ENCODE measurements around the gene NALF2. TPM values are rescaled to one million over a fixed set of nuclear protein-coding genes. Genes with fewer than 3 reads are reported as not detected.

Gene NALF2
- total RNA-seq, 1 donor from 2014 or later = 0.24 TPM

DNA sequence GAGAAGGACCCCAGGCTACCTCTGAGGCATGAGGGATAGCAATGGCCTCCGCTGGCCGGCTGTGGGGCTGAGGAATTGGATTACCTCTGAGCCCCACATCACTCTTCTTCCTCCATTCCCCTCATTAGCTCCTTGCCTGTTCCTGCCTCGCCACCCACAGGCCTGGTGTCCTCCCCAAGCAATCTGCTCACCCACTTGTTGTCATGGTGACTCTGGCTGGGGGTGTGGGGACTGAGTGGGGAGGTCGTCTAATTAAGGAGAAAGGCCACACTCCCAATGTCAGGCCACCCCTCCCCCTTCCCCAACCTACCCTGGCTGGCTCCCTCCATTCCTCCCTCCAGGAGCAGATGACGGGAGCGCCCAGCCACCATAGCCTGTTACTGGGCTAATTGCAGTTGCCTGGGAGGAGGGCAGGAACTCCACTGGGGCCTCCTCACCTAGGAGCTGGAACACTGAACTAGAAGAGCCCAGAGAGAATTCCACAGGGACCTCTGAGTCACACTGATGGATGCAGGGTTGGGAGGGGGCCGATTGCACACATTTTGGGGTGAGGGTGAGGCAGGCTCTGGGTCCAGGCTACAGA is 20.7 kb downstream of the NALF2 start:
- DNase-seq (ENCODE audit: low spot score) = no peak

DNA sequence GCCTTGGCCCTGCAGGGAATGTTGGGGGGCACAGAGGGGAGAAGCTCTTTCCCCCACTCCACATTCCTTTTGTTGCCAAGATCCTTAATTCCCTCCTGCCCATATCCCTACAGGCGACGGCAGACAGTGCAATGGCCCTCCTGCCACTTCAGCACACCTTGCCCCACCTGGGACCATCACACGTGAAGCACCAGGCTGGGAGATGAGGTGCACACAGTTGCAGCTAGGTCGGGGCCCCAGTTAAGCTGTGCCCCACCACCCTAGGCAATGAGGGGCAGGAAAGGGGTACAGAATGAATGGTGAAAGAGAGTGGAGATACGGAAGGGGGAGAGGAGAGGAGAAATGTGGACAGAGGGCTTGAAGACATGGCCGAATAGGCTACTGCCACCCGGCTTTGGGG is 26.2 kb downstream of the NALF2 start:
- no peak for DNase-seq (ENCODE audit: low spot score)

DNA sequence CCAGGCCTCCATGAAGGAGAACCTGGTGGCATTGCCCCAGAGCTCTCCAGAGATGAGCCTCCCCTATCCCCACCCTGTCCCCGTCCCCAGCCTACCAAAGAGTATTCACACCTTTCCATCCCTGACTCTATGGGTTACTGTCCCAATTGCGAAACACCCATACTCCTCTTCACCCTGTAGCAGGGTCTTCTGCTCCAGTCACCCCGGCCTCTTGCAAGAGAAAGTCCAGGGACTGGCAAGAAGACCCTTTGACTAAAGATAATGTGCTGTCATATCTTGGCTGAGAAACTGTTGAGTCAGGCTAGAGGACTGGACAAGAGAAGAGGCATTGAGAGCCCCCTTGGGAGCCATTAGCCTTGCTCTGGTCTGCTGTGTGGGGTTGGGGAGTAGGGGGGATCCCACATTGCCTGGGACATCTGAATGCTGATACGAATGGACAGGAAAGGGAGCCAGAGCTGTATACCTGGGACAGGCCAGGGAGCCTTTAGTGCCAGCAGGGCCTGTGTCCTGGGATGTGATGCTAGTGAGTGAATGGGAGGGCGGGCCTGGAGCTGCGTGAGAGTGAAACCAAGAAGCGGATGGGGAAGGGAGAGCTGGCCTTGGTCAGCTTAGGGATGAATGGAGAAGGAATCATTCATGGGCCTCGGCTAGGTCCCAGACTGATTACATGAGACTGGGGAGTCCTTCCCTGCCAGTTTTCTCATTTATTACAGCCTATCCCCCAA is 27.1 kb downstream of the NALF2 start:
- DNase-seq (ENCODE audit: low spot score) = no peak

DNA sequence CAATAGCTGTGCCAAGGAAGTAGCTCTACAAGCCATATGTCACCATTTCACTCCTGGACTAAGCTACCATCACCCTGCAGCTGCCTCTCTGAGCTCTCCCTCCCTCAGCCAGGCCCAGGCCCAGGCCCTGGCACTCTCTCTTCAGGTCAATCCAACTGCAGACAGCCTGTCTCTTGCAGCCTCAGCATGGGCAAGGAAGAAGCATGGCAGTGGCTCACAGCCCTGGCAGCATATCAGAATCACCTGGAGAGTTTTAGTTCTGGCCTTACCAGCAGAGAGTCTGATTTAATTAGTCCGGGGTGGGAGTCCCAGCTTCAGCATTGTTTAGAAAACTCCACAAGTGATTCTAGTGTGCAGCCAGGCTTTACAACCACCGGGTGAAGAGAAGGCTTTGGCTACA is 31.5 kb downstream of the NALF2 start:
- DNase-seq (ENCODE audit: low spot score) = no peak

DNA sequence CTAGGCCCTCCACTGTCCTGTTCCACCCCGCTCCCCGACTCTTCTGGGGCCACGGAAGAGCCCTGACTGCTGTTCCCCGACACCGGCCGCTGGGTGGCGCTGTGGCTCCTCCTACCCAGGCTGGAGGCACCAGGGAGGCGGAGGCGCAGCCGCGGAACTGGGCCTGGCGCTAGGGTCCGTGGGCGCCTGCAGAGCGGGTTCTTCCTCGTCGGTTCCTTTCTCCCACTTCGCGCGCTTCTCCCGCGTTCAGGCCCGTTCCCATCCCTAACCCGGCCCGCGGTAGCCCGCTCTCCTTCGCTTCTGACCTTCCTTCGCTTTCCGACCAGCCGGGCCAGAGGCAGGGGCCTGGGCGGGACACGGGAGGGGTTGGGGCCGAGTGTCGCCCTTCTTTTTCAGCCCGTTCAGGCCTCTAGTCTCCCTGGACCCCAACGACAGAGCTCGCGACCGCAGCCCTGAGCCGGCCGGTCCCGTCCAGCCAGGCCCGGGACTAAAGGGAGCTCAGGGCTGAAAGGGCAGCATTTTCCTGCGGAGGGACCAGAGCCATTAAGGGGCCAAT is 34.3 kb downstream of the NALF2 start:
- peak; percentile 57 for DNase-seq (ENCODE audit: low spot score)

DNA sequence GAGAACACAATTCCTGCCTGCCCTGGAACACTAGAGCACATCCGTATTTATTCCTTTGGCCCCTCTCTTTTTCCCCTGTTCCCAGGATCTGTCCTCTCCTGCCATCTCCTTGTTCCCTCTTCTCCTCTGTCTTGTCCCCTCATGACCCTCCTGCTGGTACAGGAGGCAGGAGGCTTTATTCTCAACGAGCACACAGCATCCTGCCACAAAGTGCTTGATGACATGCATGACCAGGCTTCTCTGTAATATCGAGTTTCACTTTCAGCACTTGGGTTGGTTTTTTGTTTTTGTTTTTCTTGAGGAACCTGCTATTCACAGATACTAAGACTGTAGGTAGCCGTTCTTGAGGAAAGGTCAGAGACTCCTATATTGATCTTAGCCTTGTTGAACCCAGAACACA is 35.3 kb downstream of the NALF2 start:
- DNase-seq (ENCODE audit: low spot score) = no peak

DNA sequence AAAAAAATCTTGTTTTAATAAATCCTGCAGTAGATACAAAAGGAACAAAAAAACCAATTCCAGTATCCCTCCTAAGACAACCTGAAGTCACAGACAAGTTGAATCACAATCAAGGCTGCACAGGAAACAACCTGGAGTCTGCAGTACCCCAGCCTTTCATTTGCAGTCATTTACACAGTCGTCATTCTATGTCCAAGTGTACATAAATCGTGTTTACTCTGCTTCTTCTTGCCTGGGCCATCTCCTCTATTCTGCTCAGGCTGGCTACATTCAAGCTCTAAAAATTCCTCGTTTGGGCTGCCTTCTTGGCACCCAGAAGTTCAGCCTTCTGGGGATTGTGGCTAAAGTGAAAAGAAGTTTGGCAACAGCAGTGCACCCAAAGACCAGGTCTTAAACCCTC is 37.8 kb downstream of the NALF2 start:
- DNase-seq (ENCODE audit: low spot score) = no peak

DNA sequence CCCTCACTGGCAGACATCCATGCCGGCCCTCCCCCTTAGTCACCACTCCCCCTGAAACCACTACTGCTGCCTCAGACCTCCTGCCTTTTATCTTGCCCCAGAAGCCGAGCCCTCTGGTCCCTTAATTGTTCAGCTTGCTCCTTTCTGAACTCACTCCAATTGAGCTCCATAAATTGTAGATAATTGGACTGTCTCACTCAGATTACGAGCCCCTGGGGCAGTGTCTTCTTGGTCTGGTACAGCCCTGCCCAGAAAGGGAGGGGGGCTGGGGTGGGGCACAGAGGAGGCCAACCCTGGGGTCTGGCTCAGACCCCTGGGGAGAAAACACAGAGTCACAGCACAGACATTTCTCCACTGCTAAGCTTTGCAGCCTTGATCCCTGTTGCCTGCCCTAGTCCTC is 39.4 kb downstream of the NALF2 start:
- DNase-seq (ENCODE audit: low spot score) = no peak

DNA sequence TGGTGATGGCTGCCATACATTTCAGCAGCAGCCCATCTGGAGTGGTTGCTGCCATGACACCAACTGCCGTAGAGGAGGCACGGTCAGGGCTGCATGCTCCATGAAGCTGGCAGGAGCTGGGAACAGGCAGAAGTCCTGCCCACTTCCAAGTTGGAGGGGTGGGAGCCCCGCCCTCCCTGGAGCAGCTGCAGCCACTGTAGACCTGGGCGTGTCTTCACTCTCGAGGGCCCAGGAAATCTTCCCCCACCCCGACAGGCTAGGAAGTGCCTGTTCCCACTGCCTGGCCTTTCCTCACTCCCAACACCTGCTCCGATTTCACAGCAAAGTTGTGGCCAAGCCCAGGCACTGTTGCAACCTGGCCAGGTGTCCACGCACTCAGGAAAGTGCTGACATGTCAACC is 42.3 kb downstream of the NALF2 start:
- DNase-seq (ENCODE audit: low spot score) = no peak

DNA sequence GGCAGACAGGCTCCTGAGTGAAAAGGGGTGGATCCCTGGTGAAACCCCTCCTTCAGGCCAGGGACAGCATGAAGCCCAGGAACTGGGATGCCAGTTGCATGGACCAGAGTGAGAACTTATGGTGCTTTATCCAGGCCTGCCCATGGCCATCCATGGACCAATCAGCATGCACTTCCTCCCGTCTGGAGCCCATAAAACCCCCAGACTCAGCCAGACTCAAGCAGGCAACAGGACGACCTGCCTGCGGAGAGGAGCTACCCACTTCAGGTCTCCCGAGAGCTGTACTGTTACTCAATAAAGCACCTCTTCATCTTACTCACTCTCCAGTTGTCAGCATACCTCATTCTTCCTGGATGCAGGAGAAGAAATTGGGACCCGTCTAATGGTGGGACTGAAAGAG is 42.9 kb downstream of the NALF2 start:
- DNase-seq (ENCODE audit: low spot score) = no peak

DNA sequence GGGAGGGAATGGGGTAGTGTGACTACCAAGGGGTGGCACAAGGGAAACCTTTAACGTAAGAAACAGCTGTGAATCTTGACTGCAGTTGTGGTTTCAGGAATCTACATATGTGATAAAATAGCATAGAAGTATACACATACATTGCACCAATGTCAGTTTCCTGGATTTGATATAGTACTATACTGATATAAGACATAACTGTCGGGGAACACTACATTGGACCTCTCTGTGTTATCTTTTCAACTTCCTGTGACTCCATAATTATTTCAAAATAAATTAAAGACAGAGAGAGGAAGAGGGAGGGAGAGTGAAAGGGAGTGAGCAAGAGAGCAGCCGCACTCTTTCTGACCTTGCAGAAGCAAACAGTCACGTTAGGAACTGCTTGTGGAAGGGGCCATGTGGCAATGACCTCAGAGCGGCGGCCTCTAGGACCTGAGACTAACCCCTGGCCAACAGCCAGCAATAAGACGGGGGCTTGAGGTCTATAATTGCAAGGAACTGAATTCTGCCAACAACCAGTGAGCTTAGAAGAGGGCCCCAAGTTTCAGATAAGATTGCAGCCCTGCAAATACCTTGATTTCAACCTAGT is 47.4 kb downstream of the NALF2 start:
- peak; percentile 9 for DNase-seq (ENCODE audit: low spot score)

DNA sequence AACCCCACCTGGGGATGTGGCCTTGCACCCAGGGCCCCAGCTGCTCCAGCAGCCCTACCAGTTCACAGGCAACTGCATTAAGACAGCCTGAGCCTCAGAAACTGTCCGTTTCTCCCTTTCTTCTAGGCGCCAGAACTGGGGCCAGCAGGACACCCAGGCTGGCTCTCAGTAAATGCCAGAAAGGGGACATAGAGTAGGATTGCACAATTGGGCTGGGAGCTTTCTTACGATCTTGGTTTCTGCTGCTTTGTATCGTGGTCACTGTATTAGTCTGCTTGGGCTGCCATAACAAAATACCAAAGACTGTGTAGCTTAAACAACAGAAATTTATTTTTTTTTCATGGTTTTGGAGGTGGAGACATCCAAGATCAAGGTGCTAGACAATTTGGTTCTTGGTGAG is 48.4 kb downstream of the NALF2 start:
- DNase-seq (ENCODE audit: low spot score) = no peak

Other genes with a start within 250 kb of the NALF2 start
- gene EDA, start 111.8 kb downstream of the NALF2 start, total RNA-seq (ENCODE audit: insufficient read depth, low replicate concordance) = 2.9 TPM